Measurements from ENCODE around the gene BRD4. TPM values are rescaled to one million over a fixed set of nuclear protein-coding genes. Genes with fewer than 3 reads are reported as not detected.

Gene BRD4
- total RNA-seq, 1 experiment from 2014 or later: 189 TPM

- no peak for TF ChIP-seq CTCF (IDR thresholded peaks at IDR 0.05; ENCODE audit: unreplicated experiment)
- BruUV-seq (replicated peaks): no TSS peak
- H3K9me3 Mint-ChIP-seq (ENCODE audit: unreplicated experiment): no peaks in the 10 kb centered on the region
- no peak overlapping the region for H3K4me3 Mint-ChIP-seq (ENCODE audit: unreplicated experiment)
- CTCF ChIA-PET: interaction anchor here (0.6 kb wide), 1 partner anchor 37 kb away, joined by 3 read pairs; no protein-coding TSS in a partner anchor
- intact Hi-C loops (cut with micrococcal nuclease): no loop called here
- H3K27me3 Mint-ChIP-seq (ENCODE audit: insufficient read depth, unreplicated experiment): no peaks in the 10 kb centered on the region
- peaks cover 13% of the 10 kb centered on the region for H3K4me1 Mint-ChIP-seq (ENCODE audit: insufficient read depth, unreplicated experiment)
- POLR2A ChIA-PET: interaction anchor here (1.7 kb wide), 1 partner anchor 15 kb away, joined by 4 read pairs; no protein-coding TSS in a partner anchor
- peaks cover 5% of the 10 kb centered on the region for H3K36me3 Mint-ChIP-seq (ENCODE audit: insufficient read depth, unreplicated experiment)
- DNase-seq (ENCODE audit: unreplicated experiment): peak; percentile 96
- H3K27ac Mint-ChIP-seq (ENCODE audit: low read depth, unreplicated experiment): peak overlapping the region; percentile 87
Observed at GRCh38 chr19:15210323-15210781, 122.0 kb downstream of the BRD4 start.

GRCh38 chr19:15201374-15202023 lies 130.8 kb downstream of the BRD4 start:
- intact Hi-C loops (cut with micrococcal nuclease): no loop called here
- ChIA-PET POLR2A (interaction anchor here (1.1 kb wide), 1 partner anchor 14 kb away, joined by 4 read pairs; no protein-coding TSS in a partner anchor), CTCF (no interaction called here)
- peaks cover 23% of the 10 kb centered on the region for H3K27me3 Mint-ChIP-seq (ENCODE audit: insufficient read depth, unreplicated experiment)
- no peaks in the 10 kb centered on the region for H3K9me3 Mint-ChIP-seq (ENCODE audit: unreplicated experiment)
- peaks cover 14% of the 10 kb centered on the region for H3K4me1 Mint-ChIP-seq (ENCODE audit: insufficient read depth, unreplicated experiment)
- no peak for TF ChIP-seq CTCF (IDR thresholded peaks at IDR 0.05; ENCODE audit: unreplicated experiment)
- peaks cover 5% of the 10 kb centered on the region for H3K36me3 Mint-ChIP-seq (ENCODE audit: insufficient read depth, unreplicated experiment)
- no TSS peak for BruUV-seq (replicated peaks)
- peak overlapping the region; percentile 21 for H3K4me3 Mint-ChIP-seq (ENCODE audit: unreplicated experiment)
- H3K27ac Mint-ChIP-seq (ENCODE audit: low read depth, unreplicated experiment): no peak overlapping the region
- no peak for DNase-seq (ENCODE audit: unreplicated experiment)

- no peak for DNase-seq (ENCODE audit: unreplicated experiment)
- intact Hi-C loops (cut with micrococcal nuclease): no loop called here
- H3K27me3 Mint-ChIP-seq (ENCODE audit: insufficient read depth, unreplicated experiment): peaks cover 23% of the 10 kb centered on the region
- no TSS peak for BruUV-seq (replicated peaks)
- TF ChIP-seq CTCF (IDR thresholded peaks at IDR 0.05; ENCODE audit: unreplicated experiment): no peak
- H3K4me3 Mint-ChIP-seq (ENCODE audit: unreplicated experiment): peak within 1 kb of the TSS; percentile 25
- CTCF ChIA-PET: interaction anchor here (0.8 kb wide), 1 partner anchor 24 kb away, joined by 4 read pairs; no protein-coding TSS in a partner anchor
- POLR2A ChIA-PET: interaction anchor here (0.6 to 1.1 kb wide), 2 partner anchors 15 to 218 kb away, joined by 3 to 4 read pairs; no protein-coding TSS in a partner anchor
- peaks cover 18% of the 10 kb centered on the region for H3K4me1 Mint-ChIP-seq (ENCODE audit: insufficient read depth, unreplicated experiment)
- no peaks in the 10 kb centered on the region for H3K9me3 Mint-ChIP-seq (ENCODE audit: unreplicated experiment)
- peaks cover 1% of the 10 kb centered on the region for H3K36me3 Mint-ChIP-seq (ENCODE audit: insufficient read depth, unreplicated experiment)
- H3K27ac Mint-ChIP-seq (ENCODE audit: low read depth, unreplicated experiment): no peak within 1 kb of the TSS
Observed at GRCh38 chr19:15200553-15201364, 131.6 kb downstream of the BRD4 start, which contains the start of gene NOTCH3. NOTCH3 (minus strand) TSS chr19:15200995; CDS start chr19:15200905, 90 bp downstream.
